Retinal pigment epithelial cell (primary cell): Measurements from ENCODE around the gene TRPM3.

ENCODE experiments used
- DNase-seq: peaks from one replicate; pipeline ENCODE4 v3.0.0-alpha.2; 2010; ENCODE audit warnings: low read depth
- H3K4me3 ChIP-seq: 2 replicates; pipeline ENCODE4 v1.5.1; 2011; ENCODE audit warnings: mild to moderate bottlenecking, low read length, control low read depth, moderate library complexity
- TF ChIP-seq, protein P1 (sequence below): conservative IDR thresholded peaks from 2 replicates; pipeline ENCODE4 v1.5.1; 2011; ENCODE audit warnings: low read depth, low read length, control low read depth, inconsistent platforms

TRPM3 gene

GRCh38 chr9:70590315-70590677 is 531.1 kb downstream of the TRPM3 start:
- H3K4me3 ChIP-seq = no peak overlapping the region
- TF ChIP-seq, protein P1, sequence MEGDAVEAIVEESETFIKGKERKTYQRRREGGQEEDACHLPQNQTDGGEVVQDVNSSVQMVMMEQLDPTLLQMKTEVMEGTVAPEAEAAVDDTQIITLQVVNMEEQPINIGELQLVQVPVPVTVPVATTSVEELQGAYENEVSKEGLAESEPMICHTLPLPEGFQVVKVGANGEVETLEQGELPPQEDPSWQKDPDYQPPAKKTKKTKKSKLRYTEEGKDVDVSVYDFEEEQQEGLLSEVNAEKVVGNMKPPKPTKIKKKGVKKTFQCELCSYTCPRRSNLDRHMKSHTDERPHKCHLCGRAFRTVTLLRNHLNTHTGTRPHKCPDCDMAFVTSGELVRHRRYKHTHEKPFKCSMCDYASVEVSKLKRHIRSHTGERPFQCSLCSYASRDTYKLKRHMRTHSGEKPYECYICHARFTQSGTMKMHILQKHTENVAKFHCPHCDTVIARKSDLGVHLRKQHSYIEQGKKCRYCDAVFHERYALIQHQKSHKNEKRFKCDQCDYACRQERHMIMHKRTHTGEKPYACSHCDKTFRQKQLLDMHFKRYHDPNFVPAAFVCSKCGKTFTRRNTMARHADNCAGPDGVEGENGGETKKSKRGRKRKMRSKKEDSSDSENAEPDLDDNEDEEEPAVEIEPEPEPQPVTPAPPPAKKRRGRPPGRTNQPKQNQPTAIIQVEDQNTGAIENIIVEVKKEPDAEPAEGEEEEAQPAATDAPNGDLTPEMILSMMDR = no peak
- no peak for DNase-seq

- TF ChIP-seq, protein P1 = no peak
- peak; percentile 85 for DNase-seq
- H3K4me3 ChIP-seq = no peak overlapping the region
Observed at GRCh38 chr9:70589571-70590314, 531.7 kb downstream of the TRPM3 start.

- no peak for DNase-seq
- TF ChIP-seq, protein P1 = no peak
Observed at GRCh38 chr9:70588999-70589398, 532.4 kb downstream of the TRPM3 start.

GRCh38 chr9:70588381-70588780 is 533.0 kb downstream of the TRPM3 start:
- TF ChIP-seq, protein P1 = no peak
- H3K4me3 ChIP-seq = no peak overlapping the region
- DNase-seq = no peak

More at GRCh38 chr9:70588999-70589398, 532.4 kb downstream of the TRPM3 start:
- H3K4me3 ChIP-seq = no peak overlapping the region

DNA sequence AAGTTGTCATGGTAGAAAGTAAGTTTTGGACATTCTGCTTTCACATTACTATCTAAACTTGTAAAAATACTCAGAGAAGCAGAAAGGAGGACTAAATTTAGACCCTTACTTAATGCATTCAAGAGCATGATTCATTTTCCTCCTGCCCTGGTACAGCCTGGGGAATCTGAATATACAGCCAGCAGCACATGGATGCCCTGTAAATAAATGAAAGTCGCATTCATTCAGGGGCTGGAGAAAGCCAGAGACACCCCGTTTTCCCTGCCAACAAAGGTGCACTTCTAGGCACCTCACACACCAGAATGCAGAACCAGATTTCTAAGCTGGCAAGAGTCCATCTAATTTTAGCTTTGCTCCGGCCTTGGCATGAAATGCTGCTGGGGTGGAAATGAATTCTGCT is 534.2 kb downstream of the TRPM3 start:
- TF ChIP-seq, protein P1 = no peak
- peak; percentile 72 for DNase-seq
- no peak overlapping the region for H3K4me3 ChIP-seq

- no peak overlapping the region for H3K4me3 ChIP-seq
- DNase-seq = no peak
- TF ChIP-seq, protein P1 = no peak
Observed at GRCh38 chr9:70586476-70586875, 534.9 kb downstream of the TRPM3 start.

GRCh38 chr9:70581955-70582350 is 539.5 kb downstream of the TRPM3 start:
- no peak for DNase-seq
- TF ChIP-seq, protein P1 = no peak
- no peak overlapping the region for H3K4me3 ChIP-seq
